GM12892 (cell line): Measurements from ENCODE around the gene ANKRD44.
"Not testable (repeated sequence)": the region's sequence is repeated elsewhere in the genome, so short reads cannot be mapped to it uniquely, and the experiment has no call there.

Experiments used
- DNase-seq: peaks from one replicate; pipeline ENCODE4 v3.0.0; 2011; ENCODE audit not compliant: insufficient read length
- FAIRE-seq: peaks from 2 replicates; lab custom pipeline; 2011; peaks lifted over from hg19 to GRCh38; lab: Jason Lieb, UNC
- POLR2A ChIP-seq: IDR thresholded peaks from 2 replicates; pipeline ENCODE4 v1.6.1; 2011; ENCODE audit warnings: low read depth, low read length, control low read depth
- POLR2AphosphoS5 ChIP-seq: IDR thresholded peaks from 2 replicates; pipeline ENCODE4 v1.6.1; 2011; ENCODE audit warnings: low read depth, low read length, control low read depth
- TAF1 ChIP-seq: IDR thresholded peaks from 2 replicates; pipeline ENCODE4 v1.6.1; 2011; ENCODE audit warnings: low read depth, mild to moderate bottlenecking, control low read depth, low read length, borderline replicate concordance

The ANKRD44 gene

GRCh38 chr2:197240421-197241041 lies 70.0 kb downstream of the ANKRD44 start:
- FAIRE-seq (peak; percentile 40), DNase-seq (no peak)
- no peak for TF ChIP-seq POLR2AphosphoS5
- TF ChIP-seq TAF1 = no peak

- peak; percentile 36 for FAIRE-seq
- DNase-seq = not testable (repeated sequence)
These were observed 70.6 kb downstream of the ANKRD44 start for GRCh38 chr2:197240018-197240417.

GRCh38 chr2:197239434-197239833 lies 71.1 kb downstream of the ANKRD44 start:
- FAIRE-seq (peak; percentile 89), DNase-seq (no peak)
- TF ChIP-seq POLR2AphosphoS5 = no peak
- no peak for TF ChIP-seq TAF1
- no peak for TF ChIP-seq POLR2A

- FAIRE-seq (peak; percentile 97), DNase-seq (no peak)
- no peak for TF ChIP-seq POLR2A
- TF ChIP-seq POLR2AphosphoS5 = no peak
- TF ChIP-seq TAF1 = no peak
These were observed 72.6 kb downstream of the ANKRD44 start for GRCh38 chr2:197238043-197238365.

GRCh38 chr2:197237291-197238042 lies 73.1 kb downstream of the ANKRD44 start:
- FAIRE-seq = no peak
- no peak for TF ChIP-seq POLR2AphosphoS5
- TF ChIP-seq TAF1 = no peak
- TF ChIP-seq POLR2A = no peak

GRCh38 chr2:197236816-197237215 lies 73.8 kb downstream of the ANKRD44 start:
- FAIRE-seq (peak; percentile 9), DNase-seq (no peak)
- TF ChIP-seq TAF1 = no peak
- no peak for TF ChIP-seq POLR2A
- TF ChIP-seq POLR2AphosphoS5 = no peak

More at GRCh38 chr2:197237291-197238042, 73.1 kb downstream of the ANKRD44 start:
- no peak for DNase-seq

GRCh38 chr2:197236159-197236558 lies 74.4 kb downstream of the ANKRD44 start:
- DNase-seq (no peak), FAIRE-seq (no peak)
- no peak for TF ChIP-seq TAF1
- TF ChIP-seq POLR2A = no peak
- no peak for TF ChIP-seq POLR2AphosphoS5

- TF ChIP-seq POLR2A (no peak), POLR2AphosphoS5 (no peak), TAF1 (no peak)
- FAIRE-seq (no peak), DNase-seq (no peak)
These were observed 74.9 kb downstream of the ANKRD44 start for GRCh38 chr2:197235711-197236110.

- FAIRE-seq (peak; percentile 53), DNase-seq (no peak)
- no peak for TF ChIP-seq POLR2A
- TF ChIP-seq TAF1 = no peak
- TF ChIP-seq POLR2AphosphoS5 = no peak
These were observed 75.8 kb downstream of the ANKRD44 start for GRCh38 chr2:197234671-197235191.

- peak; percentile 44 for FAIRE-seq
- TF ChIP-seq TAF1 (no peak), POLR2A (no peak), POLR2AphosphoS5 (no peak)
- no peak for DNase-seq
These were observed 77.1 kb downstream of the ANKRD44 start for GRCh38 chr2:197233473-197233872.

- no peak for TF ChIP-seq POLR2AphosphoS5
- no peak for TF ChIP-seq TAF1
- no peak for TF ChIP-seq POLR2A
- DNase-seq = no peak
- FAIRE-seq = no peak
These were observed 78.6 kb downstream of the ANKRD44 start for GRCh38 chr2:197232010-197232409.
